B cell (primary cell): ENCODE results near the gene MC1R. TPM values are rescaled to one million over a fixed set of nuclear protein-coding genes. Genes with fewer than 3 reads are reported as not detected.
A peak's percentile ranks its signal among the peaks of the same experiment; 100 is the strongest.

ENCODE experiments used
- ATAC-seq: fragments of 200-7000 bp; cut with Tn5 transposase; one replicate; pipeline ENCODE4 v1.10.0; 2021; ENCODE audit warnings: low read depth, mild to moderate bottlenecking, moderate number of reproducible peaks, moderate library complexity
- CTCF ChIA-PET: fragments of 350-600 bp; sonication (Branson Sonifier 250); formaldehyde crosslinking; loops from one replicate; lab custom pipeline; 2021; ENCODE audit warnings: antibody characterized with exemption, inconsistent platforms; lab: Charles Lee
- POLR2A ChIA-PET: fragments of 350-600 bp; sonication (Branson Sonifier 250); formaldehyde crosslinking; loops from one replicate; lab custom pipeline; 2021; ENCODE audit warnings: antibody characterized with exemption; lab: Charles Lee
- DNase-seq: peaks from one replicate; pipeline ENCODE4 v3.0.0; 2013
- H2AFZ ChIP-seq: 2 replicates; pipeline ENCODE4 v1.6.1; 2012; ENCODE audit warnings: mild to moderate bottlenecking, low read depth, low read length; ENCODE audit not compliant: insufficient read depth, poor library complexity, severe bottlenecking
- H3K27ac ChIP-seq, 2 donors: 1 replicate in 1 of 2; 2 replicates in 1 of 2; pipeline ENCODE4 v1.5.1; 2012 to 2013; ENCODE audit warnings: low read length in 2 of 2, mild to moderate bottlenecking in 2 of 2, moderate library complexity in 1 of 2
- H3K27me3 ChIP-seq, 4 experiments: fragments of 200-600 bp in 1 of 4; sonication (generic) in 1 of 4; replicated peaks in 1 of 4; 1 replicate in 2 of 4; 2 replicates in 2 of 4; pipeline versions ENCODE4 v1.6.1 to v1.7.0; 2013 to 2016; ENCODE audit warnings: low read length in 3 of 4, mild to moderate bottlenecking in 2 of 4, mixed read lengths in 1 of 4, moderate library complexity in 1 of 4; ENCODE audit not compliant: insufficient read depth in 4 of 4, control insufficient read depth in 3 of 4; ENCODE audit errors: control extremely low read depth in 1 of 4
- H3K36me3 ChIP-seq, 2 experiments: replicated peaks in 1 of 2; 1 replicate in 1 of 2; 2 replicates in 1 of 2; pipeline versions ENCODE4 v1.6.1 to v1.7.1; 2013; ENCODE audit warnings: low read length in 1 of 2; ENCODE audit not compliant: insufficient read depth in 2 of 2, control insufficient read depth in 1 of 2; ENCODE audit errors: control extremely low read depth in 1 of 2, extremely low read depth in 1 of 2
- H3K4me1 ChIP-seq, 2 donors: fragments of 200-600 bp in 1 of 2; sonication (generic) in 1 of 2; 1 replicate in 1 of 2; 2 replicates in 1 of 2; pipeline versions ENCODE4 v1.5.1 to v1.6.1; 2013 to 2017; ENCODE audit warnings: low read length in 2 of 2; ENCODE audit not compliant: control insufficient read depth in 2 of 2, insufficient read depth in 2 of 2
- H3K4me2 ChIP-seq: replicated peaks from 2 replicates; pipeline ENCODE3; 2012; ENCODE audit warnings: mild to moderate bottlenecking, low read depth, low read length; ENCODE audit not compliant: poor library complexity, severe bottlenecking
- H3K4me3 ChIP-seq, 5 experiments: fragments of 200-600 bp in 1 of 5; sonication (generic) in 1 of 5; 1 replicate in 3 of 5; 2 replicates in 2 of 5; pipeline versions ENCODE4 v1.5.1 to v1.7.0; 2011 to 2016; ENCODE audit warnings: low read length in 4 of 5, mild to moderate bottlenecking in 4 of 5, low read depth in 2 of 5, control low read depth in 1 of 5, moderate library complexity in 1 of 5; ENCODE audit not compliant: insufficient read depth in 1 of 5; ENCODE audit errors: control extremely low read depth in 1 of 5, extremely low read depth in 1 of 5
- H3K79me2 ChIP-seq: fragments of 200-600 bp; sonication (generic); one replicate; pipeline ENCODE4 v1.6.0; 2016; ENCODE audit warnings: low read length; ENCODE audit not compliant: control insufficient read depth, insufficient read depth
- H3K9ac ChIP-seq: fragments of 200-600 bp; sonication (generic); 2 replicates; pipeline ENCODE4 v1.6.1; 2017; ENCODE audit warnings: mild to moderate bottlenecking, low read length, moderate library complexity
- H3K9me3 ChIP-seq, 3 donors: one replicate each; pipeline versions ENCODE4 v1.6.1 to v1.7.1; 2013; ENCODE audit warnings: low read length in 2 of 3; ENCODE audit not compliant: control insufficient read depth in 2 of 3, insufficient read depth in 1 of 3; ENCODE audit errors: control extremely low read depth in 1 of 3
- H4K20me1 ChIP-seq: 2 replicates; pipeline ENCODE4 v1.6.0; 2012; ENCODE audit warnings: mild to moderate bottlenecking, low read length; ENCODE audit not compliant: insufficient read depth, control insufficient read depth, poor library complexity, severe bottlenecking
- H3K27ac Mint-ChIP-seq: one replicate; pipeline ENCODE4 v1.8.0; 2021; ENCODE audit warnings: mixed read lengths
- H3K27me3 Mint-ChIP-seq: one replicate; pipeline ENCODE4 v1.8.0; 2021; ENCODE audit warnings: mixed read lengths
- H3K4me1 Mint-ChIP-seq: one replicate; pipeline ENCODE4 v1.8.0; 2021; ENCODE audit warnings: mixed read lengths
- H3K4me3 Mint-ChIP-seq: one replicate; pipeline ENCODE4 v1.8.0; 2021; ENCODE audit warnings: mixed read lengths
- H3K9me3 Mint-ChIP-seq: one replicate; pipeline ENCODE4 v1.8.0; 2022; ENCODE audit warnings: mixed read lengths; ENCODE audit not compliant: insufficient read depth
- CTCF ChIP-seq: fragments of 200-600 bp; IDR thresholded peaks from one replicate; pipeline ENCODE4 v1.8.0; 2022; ENCODE audit warnings: antibody characterized with exemption, mild to moderate bottlenecking
- EZH2 ChIP-seq: IDR thresholded peaks from 2 replicates; pipeline ENCODE4 v1.6.1; 2012; ENCODE audit warnings: borderline replicate concordance, low read depth, mild to moderate bottlenecking, moderate library complexity, low read length; ENCODE audit not compliant: insufficient read depth, poor library complexity, severe bottlenecking
- WGBS: methylation state at CpG from one replicate; pipeline ENCODE4 v1.1.5; 2013; ENCODE audit warnings: missing lambda C conversion rate; ENCODE audit not compliant: insufficient coverage; 5-methylcytosine and 5-hydroxymethylcytosine counted together
- intact Hi-C: fragments of 100-400 bp; cut with micrococcal nuclease; formaldehyde crosslinking; loops from one replicate; pipeline ENCODE4 v1.10.0; 2022
- polyA plus RNA-seq: library from polyadenylated mRNA; depleted of rRNA; stranded (reverse); fragments of >200 nt; gene quantifications from 2 replicates; pipeline ENCODE4 v1.2.3, GENCODE V29; 2012
- total RNA-seq, 2 donors: library from RNA; stranded (reverse); fragments of 120-200 nt in 1 of 2; gene quantifications; 1 replicate in 1 of 2; 2 replicates in 1 of 2; pipeline versions ENCODE4 v1.2.3 to v1.2.4, GENCODE V29; 2013 to 2022

Gene MC1R
- total and polyA plus RNA-seq, 2 donors (not counting 1 experiment from before 2014, with no cell fraction given): 13.2 to 15.2 TPM

- Mint-ChIP-seq H3K27me3 (peaks cover 23% of the 10 kb centered on the region), H3K9me3 (no peaks in the 10 kb centered on the region), H3K4me3 (no peak overlapping the region), H3K4me1 (peaks cover 48% of the 10 kb centered on the region), H3K27ac (peak overlapping the region; percentile 37)
- Histone ChIP-seq H3K9ac (no peak overlapping the region), H3K27me3 (peaks cover 0 to 6% (median 1%) of the 10 kb centered on the region in 4 experiments), H4K20me1 (peaks cover 24% of the 10 kb centered on the region), H3K4me2 (no peak overlapping the region), H3K4me1 (peaks cover 53 to 67% of the 10 kb centered on the region in 2 donors), H3K9me3 (peaks cover 0 to 26% (median 0%) of the 10 kb centered on the region in 3 donors), H2AFZ (no peak overlapping the region), H3K79me2 (peaks cover 23% of the 10 kb centered on the region), H3K36me3 (no peaks in the 10 kb centered on the region), H3K27ac (no peak overlapping the region), H3K4me3 (no peak overlapping the region)
- POLR2A ChIA-PET: no interaction called here
- CTCF ChIA-PET: interaction anchor here (1.5 kb wide), 1 partner anchor 25 kb away, joined by 4 read pairs; no protein-coding TSS in a partner anchor
- no peak for TF ChIP-seq EZH2
- TF ChIP-seq CTCF: no peak
- 85% methylated on average over 4 of the region's 5 CpGs for WGBS
- intact Hi-C loops: loop anchor here (5.0 kb wide), 1 partner anchor 71 kb away; the partner anchor contains the start of gene DBNDD1
- DNase-seq (no peak), ATAC-seq (no peak)
These were observed 27.9 kb downstream of the MC1R start for GRCh38 chr16:89946515-89946914.

- ChIA-PET POLR2A (interaction anchor here (0.6 to 1.1 kb wide), 2 partner anchors 23 to 381 kb away, joined by 3 to 5 read pairs; no protein-coding TSS in a partner anchor), CTCF (interaction anchor here (2.1 kb wide), 1 partner anchor 24 kb away, joined by 5 read pairs; no protein-coding TSS in a partner anchor)
- Mint-ChIP-seq H3K4me3 (peak overlapping the region; percentile 85), H3K27ac (peak overlapping the region; percentile 82), H3K4me1 (peaks cover 69% of the 10 kb centered on the region), H3K9me3 (no peaks in the 10 kb centered on the region), H3K27me3 (peaks cover 10% of the 10 kb centered on the region)
- no peak for DNase-seq
- Histone ChIP-seq H4K20me1 (peaks cover 51% of the 10 kb centered on the region), H3K9ac (peak overlapping the region; percentile 68), H3K9me3 (peaks cover 0 to 28% (median 0%) of the 10 kb centered on the region in 3 donors), H3K4me1 (peaks cover 77 to 94% of the 10 kb centered on the region in 2 donors), H2AFZ (no peak overlapping the region), H3K4me3 (peak overlapping the region; percentile 46 to 72 (median 63)), H3K4me2 (peak overlapping the region; percentile 91), H3K79me2 (peaks cover 43% of the 10 kb centered on the region), H3K27ac (no peak overlapping the region), H3K27me3 (peaks cover 0 to 3% (median 1%) of the 10 kb centered on the region in 4 experiments), H3K36me3 (peaks cover 0 to 4% of the 10 kb centered on the region in 2 experiments)
- TF ChIP-seq EZH2: no peak
- TF ChIP-seq CTCF: no peak
- no peak for ATAC-seq
- intact Hi-C loops: loop anchor here (5.0 kb wide), 1 partner anchor 68 kb away; the partner anchor contains the start of gene DBNDD1
- 28% methylated on average over 52 of the region's 55 CpGs for WGBS
These were observed 30.6 kb downstream of the MC1R start for GRCh38 chr16:89949121-89949742.
